Heart left ventricle (tissue), 16 donors: ENCODE data around the gene IVNS1ABP. TPM values are rescaled to one million over a fixed set of nuclear protein-coding genes. Genes with fewer than 3 reads are reported as not detected.
A peak's percentile ranks its signal among the peaks of the same experiment; 100 is the strongest.

Source experiments
- ATAC-seq, 4 donors: fragments of 200-7000 bp; cut with Tn5 transposase; one replicate each; pipeline ENCODE4 v1.9.1; 2020 to 2022; ENCODE audit warnings: moderate library complexity in 4 of 4, mild to moderate bottlenecking in 3 of 4, moderate number of reproducible peaks in 1 of 4
- DNase-seq, 5 donors: peaks; one replicate each; pipeline ENCODE4 v3.0.0-alpha.2; 2020
- H3K27ac ChIP-seq, 12 donors: fragments of 200-600 bp; sonication (generic) in 4 of 12; one replicate each; pipeline versions ENCODE4 v1.5.0 to v1.8.0; 2016 to 2022; ENCODE audit warnings: mild to moderate bottlenecking in 2 of 12
- H3K27me3 ChIP-seq, 9 donors: fragments of 200-600 bp; sonication (generic) in 2 of 9; one replicate each; pipeline versions ENCODE4 v1.5.1 to v1.8.0; 2016 to 2022; ENCODE audit warnings: mild to moderate bottlenecking in 3 of 9
- H3K36me3 ChIP-seq, 9 donors: fragments of 200-600 bp; sonication (generic) in 2 of 9; one replicate each; pipeline versions ENCODE4 v1.5.0 to v1.8.0; 2018 to 2022; ENCODE audit warnings: mild to moderate bottlenecking in 2 of 9
- H3K4me1 ChIP-seq, 12 donors: fragments of 200-600 bp; sonication (generic) in 4 of 12; one replicate each; pipeline versions ENCODE4 v1.5.0 to v1.8.0; 2016 to 2022; ENCODE audit warnings: mild to moderate bottlenecking in 3 of 12
- H3K4me3 ChIP-seq, 12 donors: fragments of 200-600 bp; sonication (generic) in 4 of 12; one replicate each; pipeline versions ENCODE4 v1.5.0 to v1.8.0; 2017 to 2022; ENCODE audit warnings: mild to moderate bottlenecking in 9 of 12, moderate library complexity in 4 of 12
- H3K9me3 ChIP-seq, 12 donors: fragments of 200-600 bp; sonication (generic) in 4 of 12; one replicate each; pipeline versions ENCODE4 v1.5.0 to v1.8.0; 2016 to 2022; ENCODE audit warnings: mild to moderate bottlenecking in 1 of 12
- CTCF ChIP-seq, 12 donors: fragments of 200-600 bp; sonication (generic) in 4 of 12; IDR thresholded peaks; one replicate each; pipeline versions ENCODE4 v1.5.0 to v1.8.0; 2018 to 2022; ENCODE audit warnings: antibody characterized with exemption in 12 of 12, mild to moderate bottlenecking in 5 of 12
- POLR2A ChIP-seq, 2 donors: fragments of 450-650 bp; IDR thresholded peaks; one replicate each; pipeline ENCODE4 v1.6.1; 2017; ENCODE audit warnings: antibody characterized with exemption in 2 of 2, mild to moderate bottlenecking in 2 of 2, moderate library complexity in 2 of 2
- WGBS, 4 donors: extraction: QIAGEN DNeasy Blood & Tissue Kit in 2 of 4; methylation state at CpG; one replicate each; pipeline versions ENCODE4 v1.1.5 to v1.1.7; 2013 to 2018; 5-methylcytosine and 5-hydroxymethylcytosine counted together
- intact Hi-C, 10 donors: fragments of 100-400 bp; cut with DNase I; formaldehyde crosslinking; loops; one replicate each; pipeline versions ENCODE4 v1.11.1 to v1.14.2; 2022
- polyA plus RNA-seq, 2 donors: library from polyadenylated mRNA; stranded (reverse); fragments of 200-250 nt; gene quantifications; one replicate each; pipeline ENCODE4 v1.2.3, GENCODE V29; 2013
- total RNA-seq, 9 donors: library from RNA; depleted of rRNA in 2 of 9; stranded (reverse); fragments of >200 nt in 2 of 9; fragmentation: NEBNext Ultra II Directional in 3 of 9; extraction: Animal tissue kit (Norgen Biotek cat#: 25700) in 3 of 9; gene quantifications; one replicate each; pipeline versions ENCODE4 v1.1.0 to v1.2.4, GENCODE V29; 2016 to 2023
- donor health status: ischemic (EF 13 %, LVEDD 7.1; RV severe dilation, severe dysfunction).
- donor health status: healthy with polysubstance abuse.
- donor health status: DM: no; HTN: yes; CAD: no.
- donor health status: DM: no; HTN: no; CAD: no.
- donor health status: ischemic (EF 25% LVEDD 6.9; RV normal size, moderate dysfunction).
- donor health status: ischemic (EF 25% LVEDD 5.7; RV mildly dilated, moderate dysfunction).
- donor health status: healthy.
- donor health status: DM: yes; HTN: yes; CAD: no.
- donor health status: ischemic (EF 35%, LVEDD 5.7; RV mildly dilated, moderate dysfunction).
- donor health status: nonischemic (EF 11% LVEDD 7.7; RV severe dilation, severe dysfunction).
- donor health status: DM: yes; HTN: yes; CAD: no.
- donor health status: PGD.
- donor health status: ischemic (EF 29% LVEDD 5.4; RV normal size, mild dysfunction).
- donor health status: nonischemic (EF 23%, LVEDD 6.1; RV moderate dilation, normal function).

Gene IVNS1ABP
- total and polyA plus RNA-seq, 11 donors = 24.7 to 95.2 (median 58.0) TPM

GRCh38 chr1:185284116-185284515 lies 32.9 kb downstream of the IVNS1ABP start:
- 65 to 76% (median 69%) methylated on average over 2 of the region's 2 CpGs for WGBS, 4 donors
- H3K9me3 ChIP-seq = peaks cover 0 to 4% (median 0%) of the 10 kb centered on the region in 12 donors
- ATAC-seq (no peak), DNase-seq (no peak)
- H3K4me1 ChIP-seq = peaks cover 0 to 14% (median 4%) of the 10 kb centered on the region in 12 donors
- no peak overlapping the region for H3K27ac ChIP-seq
- no peak overlapping the region for H3K4me3 ChIP-seq
- intact Hi-C loops = no loop called here
- no peaks in the 10 kb centered on the region for H3K27me3 ChIP-seq
- peaks cover 0 to 10% (median 0%) of the 10 kb centered on the region in 9 donors for H3K36me3 ChIP-seq
- TF ChIP-seq CTCF (IDR thresholded peaks at IDR 0.05) = no peak
- TF ChIP-seq POLR2A (IDR thresholded peaks at IDR 0.05) = no peak

- Histone ChIP-seq H3K36me3 (peaks cover 0 to 19% (median 7%) of the 10 kb centered on the region in 9 donors), H3K9me3 (no peaks in the 10 kb centered on the region), H3K27me3 (no peaks in the 10 kb centered on the region), H3K4me1 (peaks cover 0 to 10% (median 0%) of the 10 kb centered on the region in 12 donors), H3K27ac (peak overlapping the region in 1 of 12 donors; percentile 8), H3K4me3 (no peak overlapping the region)
- WGBS, 4 donors = 82 to 84% (median 83%) methylated on average over 3 of the region's 3 CpGs
- DNase-seq (no peak), ATAC-seq (no peak)
- TF ChIP-seq CTCF (IDR thresholded peaks at IDR 0.05) (no peak), POLR2A (IDR thresholded peaks at IDR 0.05) (no peak)
- intact Hi-C loops = no loop called here
These were observed 35.8 kb downstream of the IVNS1ABP start for GRCh38 chr1:185281245-185281644.

GRCh38 chr1:185280589-185280988 lies 36.5 kb downstream of the IVNS1ABP start:
- TF ChIP-seq CTCF (IDR thresholded peaks at IDR 0.05) (no peak), POLR2A (IDR thresholded peaks at IDR 0.05) (no peak)
- peaks cover 0 to 19% (median 7%) of the 10 kb centered on the region in 9 donors for H3K36me3 ChIP-seq
- H3K27ac ChIP-seq = no peak overlapping the region
- H3K4me1 ChIP-seq = peaks cover 0 to 10% (median 0%) of the 10 kb centered on the region in 12 donors
- ATAC-seq = no peak
- no peak overlapping the region for H3K4me3 ChIP-seq
- 96 to 100% (median 98%) methylated on average over 2 of the region's 2 CpGs for WGBS, 4 donors
- DNase-seq = no peak
- H3K9me3 ChIP-seq = no peaks in the 10 kb centered on the region
- intact Hi-C loops = no loop called here
- H3K27me3 ChIP-seq = no peaks in the 10 kb centered on the region

GRCh38 chr1:185279571-185279970 lies 37.5 kb downstream of the IVNS1ABP start:
- ATAC-seq (no peak), DNase-seq (no peak)
- Histone ChIP-seq H3K9me3 (no peaks in the 10 kb centered on the region), H3K36me3 (peaks cover 0 to 19% (median 7%) of the 10 kb centered on the region in 9 donors), H3K4me3 (no peak overlapping the region), H3K27me3 (no peaks in the 10 kb centered on the region), H3K27ac (no peak overlapping the region), H3K4me1 (peaks cover 0 to 5% (median 0%) of the 10 kb centered on the region in 12 donors)
- TF ChIP-seq CTCF (IDR thresholded peaks at IDR 0.05) (no peak), POLR2A (IDR thresholded peaks at IDR 0.05) (no peak)
- intact Hi-C loops = no loop called here
